Measurements from ENCODE around the gene TANC1.

The TANC1 gene

DNA sequence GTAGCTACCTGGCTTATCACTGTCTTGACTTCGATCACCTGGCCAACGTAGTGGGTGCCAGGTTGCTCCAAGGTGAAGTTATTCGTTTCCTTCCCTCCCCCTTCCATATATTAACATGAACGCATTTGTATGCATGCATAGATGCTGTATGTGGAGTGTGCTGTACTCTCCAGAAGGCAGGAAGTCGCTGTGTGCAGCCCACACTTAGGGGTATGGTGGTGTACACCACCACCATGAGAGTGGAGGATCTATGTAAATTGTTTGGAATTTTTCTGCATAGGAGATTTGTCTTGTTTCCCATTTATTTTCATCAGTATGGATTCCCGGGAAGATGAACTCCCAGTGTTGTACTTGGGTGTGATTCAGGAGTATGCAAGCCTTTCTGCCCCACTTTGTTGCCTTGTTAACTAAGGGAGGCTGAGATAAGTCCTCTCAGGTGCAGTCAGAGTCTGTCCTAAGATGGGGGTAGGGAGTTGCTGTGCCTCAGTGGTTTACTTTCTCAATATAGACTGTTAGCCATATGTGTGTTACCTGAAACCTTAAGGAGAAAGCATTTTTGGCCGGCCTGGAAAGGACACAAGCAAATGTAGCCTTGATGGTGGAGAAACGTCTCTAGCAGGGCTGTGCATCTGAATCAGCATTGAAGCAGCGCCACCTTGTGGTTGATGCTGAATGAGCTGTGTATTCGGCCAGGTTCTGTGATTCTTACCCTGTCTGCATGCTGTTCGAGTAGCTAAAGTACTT lies 149.8 kb downstream of the TANC1 start:
- peak; percentile 49 to 55 for DNase-seq (ENCODE audit: low read depth in 2 of 2)

DNA sequence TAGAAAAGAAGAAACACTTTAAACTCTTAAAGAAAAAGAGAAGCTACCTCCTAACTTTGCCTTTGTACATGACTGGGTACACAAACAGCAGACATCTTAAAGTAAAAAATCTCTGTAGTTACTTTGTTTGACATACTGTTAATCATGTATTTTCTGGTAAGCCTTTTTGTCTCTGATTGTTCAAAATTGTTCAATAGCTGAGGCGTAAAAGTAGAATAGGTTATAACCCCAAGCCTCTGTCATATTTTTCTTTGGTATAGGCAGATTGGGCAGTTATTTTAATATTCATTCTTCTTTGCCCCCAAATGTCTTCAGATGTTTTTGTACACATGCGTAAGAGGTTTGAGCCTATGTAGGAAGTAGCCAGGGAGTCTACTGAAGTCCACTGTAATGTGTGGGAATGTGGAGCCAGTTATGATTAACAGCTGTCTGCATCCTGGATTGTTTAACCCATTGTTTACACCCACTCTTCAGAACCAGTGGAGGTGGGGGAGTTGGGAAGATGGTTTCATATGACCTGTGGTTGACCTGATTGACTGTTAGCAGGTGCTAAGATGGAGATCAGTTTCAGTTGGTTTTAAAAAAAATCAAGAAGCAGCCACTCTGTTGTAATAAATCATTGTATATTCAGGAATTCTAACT lies 150.5 kb downstream of the TANC1 start:
- no peak for DNase-seq (ENCODE audit: low read depth in 2 of 2)

DNA sequence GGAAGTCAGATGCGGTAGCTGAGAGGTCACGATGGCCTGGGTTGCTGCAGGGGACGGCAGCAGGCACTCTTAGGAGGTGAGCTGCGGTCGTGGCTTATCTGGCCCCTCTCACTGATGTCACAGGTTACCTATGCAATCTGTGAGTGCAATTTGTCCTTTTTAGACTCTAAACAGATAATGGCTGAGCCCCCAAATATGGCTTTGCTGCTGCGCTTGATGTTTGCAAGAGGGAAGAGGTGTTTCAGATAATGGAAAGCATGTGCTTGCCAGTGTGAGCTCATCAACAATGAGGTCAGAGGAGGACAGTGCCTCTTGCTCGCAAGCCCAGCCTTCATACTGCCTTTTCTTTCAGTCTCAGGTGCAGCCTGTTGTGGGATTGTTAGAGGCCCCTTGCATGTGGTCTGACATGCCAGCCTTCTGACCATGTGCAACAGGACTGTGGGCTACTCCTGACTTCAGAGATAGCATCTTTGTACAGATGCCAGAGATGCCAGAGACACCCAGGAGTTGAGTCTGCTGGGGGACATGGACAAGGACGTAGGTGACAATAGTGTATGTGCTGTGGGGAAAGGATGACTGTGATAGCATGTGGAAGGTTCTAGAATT lies 151.3 kb downstream of the TANC1 start:
- DNase-seq (ENCODE audit: low read depth in 2 of 2): no peak

DNA sequence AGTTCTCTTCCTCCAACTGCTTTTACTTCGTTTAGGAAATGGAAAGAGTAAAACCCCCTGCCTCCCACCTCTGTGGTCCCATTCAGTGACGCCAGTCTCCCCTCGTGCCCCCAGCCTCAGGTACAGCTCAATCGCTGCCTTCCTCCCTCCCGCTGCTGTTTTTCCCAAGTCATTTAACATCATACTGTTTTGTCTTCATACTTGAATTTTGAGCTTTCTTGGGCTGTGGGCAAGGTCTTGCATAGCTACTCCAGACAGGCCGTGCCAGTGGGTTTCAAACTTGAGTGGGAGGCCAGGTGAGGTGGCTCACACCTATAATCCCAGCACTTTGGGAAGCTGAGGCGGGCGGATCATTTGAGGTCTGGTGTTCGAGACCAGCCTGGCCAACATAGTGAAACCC lies 155.3 kb downstream of the TANC1 start:
- no peak for DNase-seq (ENCODE audit: low read depth in 2 of 2)

DNA sequence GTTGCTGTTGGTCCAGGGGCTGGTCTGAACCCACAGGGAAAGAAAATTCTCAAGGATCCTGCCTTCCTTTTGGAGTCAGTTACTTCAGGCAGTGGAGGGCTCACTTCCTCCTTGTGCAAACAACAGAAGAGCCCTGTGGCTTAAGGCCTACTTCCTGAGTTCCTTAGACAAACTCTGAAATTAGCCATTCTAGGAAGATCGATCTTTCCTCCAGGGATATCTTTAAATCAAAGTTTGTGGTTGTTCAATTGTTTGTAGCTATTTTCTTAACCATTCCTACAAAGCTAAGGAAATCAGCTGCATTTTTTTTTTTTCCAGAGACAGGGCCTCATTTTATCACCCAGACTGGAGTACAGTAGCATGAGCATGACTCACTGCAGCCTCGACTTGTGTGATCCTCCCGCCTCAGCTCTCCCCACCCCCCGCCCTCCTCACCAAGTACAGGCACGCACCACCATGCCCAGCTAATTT lies 156.0 kb downstream of the TANC1 start:
- DNase-seq (ENCODE audit: low read depth in 2 of 2): no peak

DNA sequence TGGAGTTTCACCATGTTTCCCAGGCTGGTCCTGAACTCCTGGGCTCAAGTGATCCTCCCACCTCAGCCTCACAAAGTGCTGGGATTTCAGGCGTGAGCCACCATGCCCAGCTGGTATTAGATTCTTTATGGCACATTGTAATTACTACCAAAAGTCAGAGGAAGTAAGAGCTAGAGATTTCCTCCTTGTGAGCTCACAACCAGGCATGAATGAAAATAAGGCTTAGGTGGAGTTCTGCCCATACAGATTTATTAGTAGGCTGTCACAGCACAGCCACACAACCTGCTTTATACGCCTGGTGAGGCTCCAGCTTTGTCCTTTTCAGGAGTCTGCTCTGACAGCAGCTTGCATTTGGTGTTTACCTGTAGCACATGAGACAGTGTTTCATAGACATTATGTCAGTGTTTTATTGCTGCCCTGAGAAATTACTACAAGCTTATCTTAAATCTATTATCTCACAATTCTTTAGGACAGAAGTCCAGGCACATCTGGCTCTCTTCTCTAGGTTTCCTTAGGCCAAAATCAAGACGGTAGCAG lies 156.6 kb downstream of the TANC1 start:
- no peak for DNase-seq (ENCODE audit: low read depth in 2 of 2)

DNA sequence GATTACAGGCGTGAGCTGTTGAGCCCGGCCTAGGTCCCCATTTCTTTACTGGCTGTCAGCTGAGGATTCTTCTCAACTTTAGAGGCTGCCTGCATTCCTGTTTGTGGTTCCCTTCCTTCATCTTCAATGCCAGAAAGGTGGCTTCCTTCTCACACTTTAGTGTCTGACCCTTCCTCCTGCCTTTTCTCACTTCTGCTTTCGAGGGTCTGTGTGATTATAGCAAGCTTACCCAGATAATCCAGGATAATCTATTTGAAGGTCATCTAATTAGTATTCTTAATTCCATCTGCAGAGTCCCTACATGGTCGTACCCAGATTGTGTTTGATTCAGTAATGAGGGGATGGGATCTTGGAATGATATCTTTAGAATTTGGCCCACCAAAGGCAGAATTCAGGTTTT lies 157.4 kb downstream of the TANC1 start:
- no peak for DNase-seq (ENCODE audit: low read depth in 2 of 2)

DNA sequence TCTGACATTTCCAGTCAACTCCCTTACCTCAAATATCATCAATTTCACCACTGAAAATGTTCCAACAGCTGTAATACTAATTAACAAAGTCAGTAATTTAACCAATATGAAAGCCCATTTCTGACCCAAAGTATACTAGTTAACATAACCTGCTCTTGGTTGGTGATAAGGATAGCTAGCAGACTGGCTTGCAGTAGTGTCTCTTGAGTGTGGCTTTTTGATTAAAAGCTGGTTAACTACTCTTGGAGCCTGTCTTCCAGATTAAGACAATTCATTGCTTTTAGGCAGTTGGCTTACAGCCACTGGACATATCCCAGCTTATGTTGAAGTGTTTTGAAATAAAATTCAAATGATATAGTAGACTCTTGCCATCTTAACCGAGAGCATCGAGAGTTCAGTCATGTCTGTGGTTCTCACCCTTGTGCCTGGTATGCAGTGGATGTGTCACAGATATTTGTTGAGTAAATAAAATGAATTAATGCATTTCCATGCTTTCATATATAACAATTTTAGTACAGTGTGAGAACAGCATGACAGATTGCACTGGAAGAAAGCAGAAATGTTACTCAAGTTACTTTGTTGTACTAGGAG lies 158.1 kb downstream of the TANC1 start:
- DNase-seq (ENCODE audit: low read depth in 2 of 2): no peak

DNA sequence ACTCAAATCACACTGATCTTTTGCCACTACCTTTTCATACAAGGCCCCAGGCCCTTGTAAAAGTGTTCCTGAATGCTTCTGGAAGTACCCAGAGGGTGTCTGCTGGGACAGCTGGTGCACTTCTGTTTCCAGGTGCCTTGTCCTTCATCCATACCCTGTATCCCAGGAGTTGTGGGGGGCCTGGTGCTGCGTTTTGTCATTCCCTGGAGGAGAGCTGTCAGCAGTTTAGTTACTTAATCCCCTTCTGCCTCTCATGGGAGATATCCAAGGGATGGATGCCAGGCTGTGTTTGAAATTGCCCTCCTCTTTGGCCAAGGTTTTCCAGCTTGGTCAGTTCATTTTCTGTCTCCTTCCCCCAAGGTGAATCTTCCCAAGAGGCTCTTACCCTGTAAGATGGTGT lies 159.8 kb downstream of the TANC1 start:
- DNase-seq (ENCODE audit: low read depth in 2 of 2): no peak

DNA sequence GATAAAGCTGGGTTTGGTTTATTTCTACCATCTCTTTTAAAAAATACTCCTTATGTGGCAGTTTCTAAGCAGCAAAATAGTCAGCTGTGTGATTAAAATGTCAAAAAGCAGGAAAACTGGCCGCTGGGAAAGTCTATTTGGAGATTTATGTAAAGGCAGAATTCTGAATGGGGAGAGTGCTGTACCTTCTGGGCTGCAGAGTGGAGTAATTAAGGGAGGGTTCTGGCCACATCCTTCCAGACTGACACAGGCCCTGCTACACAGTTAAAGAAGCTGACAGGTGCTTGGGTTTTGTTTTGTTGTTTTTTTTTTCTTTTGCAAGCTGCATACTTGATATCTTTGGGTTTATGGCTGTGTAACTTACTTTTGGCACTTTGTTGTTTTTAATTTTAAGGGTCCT lies 160.8 kb downstream of the TANC1 start:
- DNase-seq (ENCODE audit: low read depth in 2 of 2): no peak

DNA sequence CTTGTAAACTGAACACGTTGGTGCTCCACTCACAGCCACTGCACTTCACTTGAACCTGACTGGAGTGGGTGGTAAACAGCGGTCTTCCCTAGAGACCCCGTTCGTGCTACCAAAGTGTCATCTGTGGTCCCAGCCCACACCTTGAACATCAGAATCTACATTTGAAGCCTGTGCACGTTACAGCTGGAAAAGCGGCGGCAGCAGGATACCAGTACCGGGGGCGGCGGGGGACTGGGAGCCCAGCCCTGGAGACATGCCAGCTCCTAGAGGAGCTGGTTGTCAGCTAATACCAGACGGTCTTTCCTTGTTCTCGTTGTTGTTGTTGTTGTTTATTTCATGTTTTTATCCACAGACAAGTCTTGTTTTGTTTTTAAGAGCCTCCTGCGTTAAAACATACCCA lies 161.4 kb downstream of the TANC1 start:
- DNase-seq (ENCODE audit: low read depth in 2 of 2): no peak

DNA sequence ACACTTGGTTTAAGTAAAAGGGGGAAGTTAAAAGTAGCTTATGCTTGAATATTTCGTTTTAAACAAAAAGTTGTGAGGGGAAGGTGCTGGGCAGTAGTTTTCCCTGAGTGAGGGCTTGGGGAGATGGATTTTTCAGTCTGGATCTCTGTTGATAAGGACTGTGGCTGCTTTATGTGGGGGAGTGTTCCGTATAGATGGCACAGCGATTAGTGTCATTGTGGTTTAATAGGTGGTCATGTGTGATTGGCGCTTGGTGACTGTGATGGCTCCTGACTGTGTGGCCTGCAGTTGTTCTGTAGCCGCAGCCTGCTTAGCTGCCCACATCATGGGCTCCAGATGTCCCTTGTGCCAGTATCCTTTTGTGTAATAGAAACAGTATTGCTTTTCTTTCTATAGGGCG lies 161.9 kb downstream of the TANC1 start:
- no peak for DNase-seq (ENCODE audit: low read depth in 2 of 2)

DNA sequence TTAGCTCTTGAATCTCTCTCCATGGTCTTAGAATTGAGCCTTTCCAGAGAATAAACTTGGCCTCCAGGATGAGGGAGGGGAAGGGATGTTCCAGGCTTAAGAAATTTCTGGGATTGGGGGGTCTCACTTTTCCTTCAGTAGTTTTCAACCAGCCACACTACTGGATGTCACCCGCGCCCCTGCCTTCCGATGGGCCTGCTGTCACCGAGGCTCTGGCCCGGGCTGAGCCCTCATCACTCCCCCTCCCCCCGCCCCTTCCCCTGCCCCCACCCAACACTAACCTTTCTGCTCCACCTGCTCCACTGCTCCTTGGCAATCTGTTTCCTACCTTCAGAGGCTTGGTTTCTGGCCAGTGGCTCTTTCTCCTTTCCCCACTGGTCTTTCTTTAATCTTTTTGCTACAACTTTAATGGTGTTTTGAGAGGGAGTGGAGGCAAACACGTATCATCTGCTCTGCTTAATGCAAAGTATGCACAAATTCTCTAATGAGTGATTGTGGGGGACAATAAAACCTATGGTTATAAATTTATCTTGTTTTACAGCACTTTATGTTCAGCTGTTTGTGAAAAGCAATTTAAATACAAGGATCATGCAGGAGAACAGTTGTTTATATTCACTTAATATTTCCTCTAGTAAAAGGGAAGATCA lies 162.9 kb downstream of the TANC1 start:
- DNase-seq (ENCODE audit: low read depth in 2 of 2): no peak

DNA sequence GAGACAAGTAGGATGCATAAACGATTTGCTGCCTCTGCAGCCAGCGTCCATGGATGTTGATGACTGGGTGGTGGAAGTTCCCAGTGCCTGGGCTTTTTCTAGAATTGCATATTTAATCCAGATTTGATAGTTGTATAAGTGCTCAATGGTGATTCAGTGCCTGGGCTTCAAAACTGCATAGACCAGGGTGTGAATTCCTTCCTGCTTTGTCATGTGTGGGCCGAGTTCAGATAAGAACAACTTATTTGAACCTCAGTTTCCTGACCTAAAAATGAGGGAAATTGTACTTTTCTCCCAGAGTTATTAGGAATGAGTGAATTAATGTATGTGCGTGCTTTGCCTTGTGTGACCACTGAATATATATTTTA lies 163.5 kb downstream of the TANC1 start:
- DNase-seq (ENCODE audit: low read depth in 2 of 2): no peak

DNA sequence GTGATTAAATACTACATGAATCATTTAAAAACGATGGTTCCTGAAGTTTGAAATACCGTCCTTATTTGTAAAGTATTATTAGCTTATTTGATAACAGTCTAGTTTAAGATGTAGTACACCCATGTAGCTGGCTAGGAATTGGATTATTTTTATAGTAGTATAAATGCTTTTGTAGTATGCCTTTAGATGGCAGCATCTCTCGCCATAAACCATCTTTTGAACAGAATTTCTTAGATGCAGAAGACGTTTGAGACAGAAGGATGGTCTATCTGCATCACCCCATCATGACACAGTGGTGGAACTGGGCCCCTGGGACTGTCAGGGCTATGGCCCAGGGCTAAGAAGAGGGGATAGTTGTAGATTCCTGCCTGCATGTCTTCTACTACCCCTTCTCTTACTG lies 165.4 kb downstream of the TANC1 start:
- no peak for DNase-seq (ENCODE audit: low read depth in 2 of 2)

DNA sequence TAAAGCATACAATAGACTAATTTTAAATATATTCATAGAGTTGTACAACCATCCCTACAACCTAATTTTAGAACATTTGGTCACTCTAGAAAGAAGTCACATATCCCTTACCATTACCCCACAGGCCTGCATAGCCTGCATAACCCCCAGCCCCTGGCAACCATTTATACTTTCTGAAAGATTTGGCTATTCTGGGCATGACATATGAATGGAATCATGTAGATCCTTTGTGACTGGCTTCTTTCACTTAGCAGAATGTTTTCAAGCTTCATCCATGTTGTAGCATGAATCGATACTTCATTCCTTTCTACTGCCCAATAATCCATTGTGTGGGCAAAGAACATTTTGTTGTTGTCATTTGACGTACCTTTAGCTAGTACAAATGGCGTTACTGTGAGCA lies 166.5 kb downstream of the TANC1 start:
- no peak for DNase-seq (ENCODE audit: low read depth in 2 of 2)

DNA sequence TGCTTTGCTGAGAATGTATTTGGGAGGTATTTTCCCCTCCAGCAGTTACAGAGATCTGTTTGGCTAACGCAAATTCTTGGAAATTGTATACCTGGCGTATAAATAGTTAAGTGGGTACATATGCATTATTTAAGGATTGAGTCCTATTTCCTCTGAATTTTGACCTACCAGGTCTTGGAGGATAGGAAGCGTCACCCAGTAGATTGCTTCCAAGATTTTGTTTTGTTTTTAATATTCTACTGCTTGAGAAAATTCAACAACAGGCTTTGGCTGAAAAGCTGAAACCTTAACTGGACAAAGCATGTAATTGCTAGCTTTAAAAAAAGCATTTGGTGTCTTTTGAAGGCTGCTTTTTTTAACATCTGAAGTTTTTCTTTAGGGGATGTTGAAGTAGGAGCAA lies 168.0 kb downstream of the TANC1 start:
- no peak for DNase-seq (ENCODE audit: low read depth in 2 of 2)

DNA sequence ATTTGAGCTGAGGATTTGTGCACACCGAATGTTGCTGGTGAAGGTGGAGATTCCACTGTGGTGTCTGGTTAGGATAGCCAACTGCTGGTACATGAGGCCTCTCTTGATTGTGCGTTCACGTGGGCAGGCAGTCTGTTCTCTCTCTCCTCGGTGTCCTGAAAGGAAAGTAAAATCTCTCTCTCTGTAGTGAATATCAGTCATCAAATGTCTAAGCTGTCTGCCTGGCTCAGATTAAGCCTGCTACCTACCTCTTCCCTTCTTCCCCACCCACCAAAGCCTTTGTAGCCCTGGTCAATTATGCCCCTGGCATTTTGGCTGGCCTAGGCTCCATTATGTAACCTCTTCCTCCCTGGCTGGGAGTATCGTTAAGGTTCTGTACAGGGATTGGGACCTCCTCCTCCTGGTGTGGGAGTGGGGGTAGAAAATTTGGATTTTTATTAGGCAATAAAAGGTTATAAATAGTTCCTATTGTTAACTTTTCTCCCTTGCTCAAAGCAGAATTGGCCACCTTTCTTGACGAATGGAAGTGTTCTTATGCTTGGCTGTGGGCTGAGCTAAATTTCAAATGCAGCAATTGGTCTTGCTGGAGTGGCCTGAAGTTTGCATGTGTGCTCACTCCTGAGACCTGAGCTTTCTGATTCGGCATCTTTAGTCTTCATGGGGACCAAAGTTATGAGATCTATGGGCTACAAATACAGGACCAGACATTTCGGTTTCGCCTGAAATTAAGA lies 169.2 kb downstream of the TANC1 start:
- DNase-seq (ENCODE audit: low read depth in 2 of 2): no peak

DNA sequence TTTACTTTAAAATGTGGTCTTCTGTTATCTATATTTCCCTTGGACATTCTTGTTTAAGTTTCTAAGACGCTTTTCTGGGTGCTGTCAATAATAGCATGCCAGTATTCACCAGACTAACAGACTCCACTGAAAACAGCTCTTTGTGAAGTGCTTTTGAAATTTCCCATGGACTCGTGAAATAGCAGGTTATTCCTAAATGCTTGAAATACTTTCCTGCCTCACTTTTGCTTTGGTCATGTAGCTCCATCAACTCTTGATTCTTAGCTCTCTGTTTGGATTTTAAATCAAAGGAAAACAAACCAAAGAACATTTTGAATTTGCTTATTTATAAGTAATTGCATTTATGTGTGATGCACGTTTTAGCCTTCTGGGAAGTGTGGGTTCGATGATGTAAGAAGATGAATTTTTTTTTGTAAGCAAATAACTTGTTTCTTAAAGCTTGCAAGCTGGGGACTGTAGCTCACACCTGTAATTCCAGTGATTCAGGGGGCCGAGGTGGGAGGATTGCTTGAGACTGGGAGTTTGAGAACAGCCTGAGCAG lies 170.3 kb downstream of the TANC1 start:
- no peak for DNase-seq (ENCODE audit: low read depth in 2 of 2)

DNA sequence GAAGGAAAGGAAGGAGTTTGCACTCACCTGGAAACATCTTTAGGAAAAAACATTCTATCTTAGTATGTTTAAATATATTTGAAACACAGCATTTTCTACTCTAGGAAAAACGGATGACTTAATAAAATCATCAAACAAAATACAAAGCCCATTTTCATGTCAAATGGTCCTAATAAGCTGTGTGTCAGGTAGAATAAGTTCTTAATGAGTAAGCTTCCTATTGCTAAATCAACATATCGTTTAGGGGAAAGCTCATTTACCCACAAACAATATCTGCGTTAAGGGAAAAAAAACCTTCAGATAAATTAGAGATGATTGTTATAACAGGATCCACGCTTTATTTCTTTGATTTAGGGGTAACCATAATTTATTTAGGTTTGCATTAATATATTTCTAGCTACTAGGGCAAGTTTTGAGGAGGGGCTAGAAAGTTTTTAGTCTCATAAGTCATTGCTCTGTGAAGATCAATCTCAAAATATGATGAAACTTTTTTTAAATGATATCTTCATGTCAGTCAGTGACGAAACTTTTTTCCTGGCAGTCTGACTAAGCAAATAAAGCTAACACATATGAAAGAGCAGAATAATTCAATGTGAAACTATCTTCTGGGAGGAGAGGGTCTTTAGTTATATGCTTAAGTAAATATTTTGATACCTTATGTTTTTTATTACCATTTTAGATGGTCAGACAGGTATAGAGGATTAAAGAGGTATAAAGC lies 170.9 kb downstream of the TANC1 start:
- no peak for DNase-seq (ENCODE audit: low read depth in 2 of 2)
